ENCODE data around the gene KCNQ1.

DNA sequence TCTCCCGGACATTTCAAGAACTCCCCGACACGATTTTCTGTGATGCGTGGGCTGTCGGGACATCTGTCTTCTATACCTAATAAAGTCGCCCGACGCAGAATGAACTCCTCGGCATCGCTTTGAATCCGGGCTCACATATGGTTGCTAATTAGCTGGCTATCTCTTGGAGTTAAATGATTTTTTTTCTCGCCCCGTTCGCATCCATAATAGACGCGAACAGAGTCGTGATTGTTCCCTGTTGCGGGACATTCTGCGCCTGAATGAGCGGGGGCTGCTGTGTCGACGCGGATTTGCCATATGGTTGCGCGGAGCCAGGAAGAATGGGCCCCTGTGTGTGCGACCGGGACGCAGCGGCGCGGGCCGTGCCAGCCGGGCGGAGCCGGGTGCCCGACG lies 424.3 kb downstream of the KCNQ1 start:
- TF ChIP-seq EZH2 (IDR thresholded peaks at IDR 0.05; ENCODE audit: insufficient read depth, poor library complexity, severe bottlenecking): peak; percentile 87
- TF ChIP-seq EZH2phosphoT487 (IDR thresholded peaks at IDR 0.05; ENCODE audit: insufficient read depth, low read depth): no peak
